Testis (tissue), 3 donors: Measurements from ENCODE around the gene PRKN. TPM values are rescaled to one million over a fixed set of nuclear protein-coding genes. Genes with fewer than 3 reads are reported as not detected.

ENCODE experiments used
- DNase-seq: peaks from one replicate; pipeline ENCODE4 v3.0.0-alpha.2; 2019
- H3K27ac ChIP-seq, 2 donors: fragments of 200-600 bp; sonication (generic); one replicate each; pipeline ENCODE4 v1.5.1; 2019
- H3K27me3 ChIP-seq: fragments of 200-600 bp; sonication (generic); one replicate; pipeline ENCODE4 v1.5.1; 2019
- H3K36me3 ChIP-seq: fragments of 200-600 bp; sonication (generic); one replicate; pipeline ENCODE4 v1.5.1; 2017; ENCODE audit warnings: low read depth; ENCODE audit errors: missing control alignments
- H3K4me1 ChIP-seq: fragments of 200-600 bp; sonication (generic); one replicate; pipeline ENCODE4 v1.5.1; 2019
- H3K4me3 ChIP-seq, 2 donors: fragments of 200-600 bp; sonication (generic); one replicate each; pipeline ENCODE4 v1.5.1; 2017 to 2019
- H3K9me3 ChIP-seq: fragments of 200-600 bp; sonication (generic); one replicate; pipeline ENCODE4 v1.5.1; 2017
- POLR2A ChIP-seq: fragments of 450-650 bp; IDR thresholded peaks from one replicate; pipeline ENCODE4 v1.6.1; 2017; ENCODE audit warnings: antibody characterized with exemption, mild to moderate bottlenecking, moderate library complexity
- WGBS, 2 donors: methylation state at CpG; one replicate each; pipeline ENCODE4 v1.1.5; 2018; 5-methylcytosine and 5-hydroxymethylcytosine counted together
- intact Hi-C: fragments of 100-400 bp; cut with DNase I; formaldehyde crosslinking; loops from one replicate; pipeline ENCODE4 v1.15.1; 2023; ENCODE audit warnings: low total_unique reads
- polyA plus RNA-seq: library from polyadenylated mRNA; stranded (reverse); fragments of 350-450 nt; fragmentation: Illumina TruSeq; extraction: RNeasy Lipid Tissue Mini Kit (QIAGEN cat#74804); gene quantifications from one replicate; pipeline ENCODE4 v1.2.3, GENCODE V29; 2014; ENCODE audit warnings: low read depth, low replicate concordance; ENCODE audit not compliant: insufficient read depth
- total RNA-seq, 2 donors: library from RNA; depleted of rRNA; stranded (reverse); fragments of >200 nt; gene quantifications; one replicate each; pipeline ENCODE4 v1.2.3, GENCODE V29; 2016
- TF ChIP-seq, protein P1 (sequence below), 3 experiments: fragments of 450-650 bp in 2 of 3; fragments of 200-600 bp in 1 of 3; sonication (generic) in 1 of 3; IDR thresholded peaks; one replicate each; pipeline ENCODE4 v1.5.1; 2016 to 2019; ENCODE audit warnings: antibody characterized with exemption in 3 of 3, mild to moderate bottlenecking in 2 of 3, moderate library complexity in 1 of 3

The PRKN gene
- total and polyA plus RNA-seq, 3 donors from 2014 or later, result 19.1 to 34.5 (median 28.8) TPM

- Histone ChIP-seq H3K4me3 (no peak overlapping the region), H3K4me1 (no peaks in the 10 kb centered on the region), H3K36me3 (no peaks in the 10 kb centered on the region), H3K9me3 (no peaks in the 10 kb centered on the region), H3K27ac (no peak overlapping the region), H3K27me3 (no peaks in the 10 kb centered on the region)
- DNase-seq, result no peak
- no peak for TF ChIP-seq POLR2A
- TF ChIP-seq, protein P1, sequence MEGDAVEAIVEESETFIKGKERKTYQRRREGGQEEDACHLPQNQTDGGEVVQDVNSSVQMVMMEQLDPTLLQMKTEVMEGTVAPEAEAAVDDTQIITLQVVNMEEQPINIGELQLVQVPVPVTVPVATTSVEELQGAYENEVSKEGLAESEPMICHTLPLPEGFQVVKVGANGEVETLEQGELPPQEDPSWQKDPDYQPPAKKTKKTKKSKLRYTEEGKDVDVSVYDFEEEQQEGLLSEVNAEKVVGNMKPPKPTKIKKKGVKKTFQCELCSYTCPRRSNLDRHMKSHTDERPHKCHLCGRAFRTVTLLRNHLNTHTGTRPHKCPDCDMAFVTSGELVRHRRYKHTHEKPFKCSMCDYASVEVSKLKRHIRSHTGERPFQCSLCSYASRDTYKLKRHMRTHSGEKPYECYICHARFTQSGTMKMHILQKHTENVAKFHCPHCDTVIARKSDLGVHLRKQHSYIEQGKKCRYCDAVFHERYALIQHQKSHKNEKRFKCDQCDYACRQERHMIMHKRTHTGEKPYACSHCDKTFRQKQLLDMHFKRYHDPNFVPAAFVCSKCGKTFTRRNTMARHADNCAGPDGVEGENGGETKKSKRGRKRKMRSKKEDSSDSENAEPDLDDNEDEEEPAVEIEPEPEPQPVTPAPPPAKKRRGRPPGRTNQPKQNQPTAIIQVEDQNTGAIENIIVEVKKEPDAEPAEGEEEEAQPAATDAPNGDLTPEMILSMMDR (IDR thresholded peaks at IDR 0.05), result no peak
- intact Hi-C loops, result no loop called here
- WGBS, 2 donors, result 91 to 96% methylated on average over 6 of the region's 6 CpGs
These were observed 12.0 kb downstream of the PRKN start for GRCh38 chr6:162715601-162716000.

GRCh38 chr6:162713974-162714780, 13.4 kb downstream of the PRKN start:
- DNase-seq, result no peak
- no peaks in the 10 kb centered on the region for H3K36me3 ChIP-seq
- H3K4me1 ChIP-seq, result no peaks in the 10 kb centered on the region
- TF ChIP-seq, protein P1 (IDR thresholded peaks at IDR 0.05), result no peak
- no peak for TF ChIP-seq POLR2A
- no peak overlapping the region for H3K4me3 ChIP-seq
- 86 to 89% methylated on average over 13 of the region's 13 CpGs for WGBS, 2 donors
- no peak overlapping the region for H3K27ac ChIP-seq
- no peaks in the 10 kb centered on the region for H3K9me3 ChIP-seq
- intact Hi-C loops, result no loop called here
- no peaks in the 10 kb centered on the region for H3K27me3 ChIP-seq

DNA sequence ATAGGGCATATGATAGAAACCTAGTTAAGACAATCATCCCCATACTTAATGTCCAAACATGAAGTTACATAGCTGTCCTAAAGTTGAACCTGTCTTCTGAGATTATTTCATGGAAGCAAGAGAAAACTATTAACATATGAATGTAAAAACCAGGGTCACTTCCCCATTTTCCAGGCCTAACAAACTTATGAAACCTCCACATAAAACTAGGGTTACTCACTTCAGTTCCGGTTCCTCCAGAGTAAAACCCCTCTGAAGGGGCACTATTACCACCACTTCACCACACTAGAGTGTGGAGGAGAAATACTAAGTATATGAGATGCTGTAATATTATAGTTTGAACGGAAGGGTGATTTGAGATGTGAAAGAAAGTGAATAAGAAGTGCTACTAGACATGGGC, 14.9 kb downstream of the PRKN start:
- H3K27me3 ChIP-seq, result no peaks in the 10 kb centered on the region
- no peak overlapping the region for H3K4me3 ChIP-seq

DNA sequence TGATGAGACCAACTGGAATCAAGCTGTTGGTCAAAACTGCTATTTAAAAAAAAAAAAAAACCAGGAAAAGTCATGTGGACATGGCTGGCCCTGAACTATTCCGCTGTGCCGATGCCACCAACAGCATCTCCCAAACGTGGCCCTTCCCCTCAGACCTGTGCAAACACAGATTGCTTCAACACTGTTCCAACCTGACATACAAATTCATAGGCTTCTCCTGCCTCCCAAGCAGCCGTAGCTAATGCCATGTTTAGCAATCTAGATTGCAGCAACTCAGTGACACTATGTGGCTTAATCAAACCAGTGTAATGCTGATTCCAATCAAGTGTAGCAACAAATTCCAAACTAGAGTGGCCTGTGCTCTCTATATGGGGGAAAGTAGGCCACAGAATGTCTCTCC, 16.2 kb downstream of the PRKN start:
- no peaks in the 10 kb centered on the region for H3K9me3 ChIP-seq
- no peak for DNase-seq
- H3K27me3 ChIP-seq, result no peaks in the 10 kb centered on the region
- no peak overlapping the region for H3K4me3 ChIP-seq
- no peaks in the 10 kb centered on the region for H3K36me3 ChIP-seq
- WGBS, 2 donors, result 91 to 93% methylated on average over 4 of the region's 4 CpGs
- H3K4me1 ChIP-seq, result no peaks in the 10 kb centered on the region
- no peak overlapping the region for H3K27ac ChIP-seq
- TF ChIP-seq, protein P1 (IDR thresholded peaks at IDR 0.05), result no peak
- TF ChIP-seq POLR2A, result no peak
- intact Hi-C loops, result no loop called here

More for the DNA sequence above, 14.9 kb downstream of the PRKN start:
- no peak for DNase-seq
- intact Hi-C loops, result no loop called here
- Histone ChIP-seq H3K9me3 (no peaks in the 10 kb centered on the region), H3K27ac (no peak overlapping the region), H3K4me1 (no peaks in the 10 kb centered on the region), H3K36me3 (no peaks in the 10 kb centered on the region)
- WGBS, 2 donors, result 89 to 92% methylated on average over 2 of the region's 2 CpGs
- TF ChIP-seq, protein P1 (IDR thresholded peaks at IDR 0.05), result no peak
- TF ChIP-seq POLR2A, result no peak

- H3K9me3 ChIP-seq, result no peaks in the 10 kb centered on the region
- no peak overlapping the region for H3K4me3 ChIP-seq
- 95 to 96% methylated on average over 2 of the region's 2 CpGs for WGBS, 2 donors
- H3K4me1 ChIP-seq, result peaks cover under 1% of the 10 kb centered on the region
- intact Hi-C loops, result no loop called here
- H3K27ac ChIP-seq, result no peak overlapping the region
- no peak for DNase-seq
- TF ChIP-seq, protein P1 (IDR thresholded peaks at IDR 0.05), result no peak
- TF ChIP-seq POLR2A, result no peak
- no peaks in the 10 kb centered on the region for H3K36me3 ChIP-seq
- no peaks in the 10 kb centered on the region for H3K27me3 ChIP-seq
These were observed 16.6 kb downstream of the PRKN start for GRCh38 chr6:162710936-162711335.
